K562 (cell line): ENCODE measurements around the gene UVRAG. TPM values are rescaled to one million over a fixed set of nuclear protein-coding genes. Genes with fewer than 3 reads are reported as not detected.

Experiments
- GTF2E2 ChIP-seq: fragments of 200-800 bp; sonication (Bioruptor generic); IDR thresholded peaks from 2 replicates; pipeline ENCODE4 v1.6.1; 2016; ENCODE audit warnings: missing genetic modification characterization, missing compliant biosample characterization
- KLF16 ChIP-seq: IDR thresholded peaks from 2 replicates; pipeline ENCODE4 v1.6.1; 2016; ENCODE audit warnings: antibody characterized with exemption
- RBM15 ChIP-seq: fragments of 200-400 bp; formaldehyde crosslinking; IDR thresholded peaks from 2 replicates; pipeline ENCODE4 v1.6.1; 2018; ENCODE audit warnings: mild to moderate bottlenecking, low read length, moderate library complexity; ENCODE audit not compliant: insufficient read depth
- ZNF212 ChIP-seq: fragments of 450-650 bp; formaldehyde crosslinking; IDR thresholded peaks from 2 replicates; pipeline ENCODE4 v1.4.0; 2020; ENCODE audit warnings: mild to moderate bottlenecking
- ZNF263 ChIP-seq: sonication (generic); formaldehyde crosslinking; IDR thresholded peaks from 2 replicates; pipeline ENCODE4 v1.8.0; 2022; ENCODE audit warnings: mild to moderate bottlenecking, missing genetic modification reagents, borderline replicate concordance
- ZNF586 ChIP-seq: fragments of 450-650 bp; formaldehyde crosslinking; conservative IDR thresholded peaks from 2 replicates; pipeline ENCODE4 v1.4.0; 2020; ENCODE audit warnings: mild to moderate bottlenecking, moderate library complexity
- ZNF830 ChIP-seq: fragments of 250-450 bp; sonication (Bioruptor Pico); IDR thresholded peaks from 2 replicates; pipeline ENCODE4 v1.5.0; 2021; ENCODE audit warnings: mild to moderate bottlenecking
- polyA plus RNA-seq, 8 experiments: library from polyadenylated mRNA; depleted of rRNA in 4 of 8; stranded (reverse) in 5 of 8; unstranded in 3 of 8; fragments of >200 nt; fragmentation: Nextera tagmentation in 2 of 8; fragmentation: Illumina TruSeq in 1 of 8; extraction: Ambion mirVana in 2 of 8; extraction: Trizol in 1 of 8; gene quantifications; 2 replicates each; pipeline versions ENCODE4 v1.2.1 to v1.2.3, GENCODE V29; 2011 to 2014; ENCODE audit warnings: inconsistent platforms in 1 of 8, missing spikeins in 1 of 8
- total RNA-seq, 7 experiments: library from RNA; depleted of rRNA in 6 of 7; stranded (reverse); fragments of >200 nt in 6 of 7; fragmentation: Illumina TruSeq in 2 of 7; extraction: Trizol in 2 of 7; gene quantifications; 2 replicates each; pipeline versions ENCODE4 v1.2.1 to v1.2.3, GENCODE V29; 2011 to 2021; ENCODE audit warnings: low replicate concordance in 1 of 7
- TF ChIP-seq, protein P1 (sequence below): fragments of 450-650 bp; IDR thresholded peaks from 2 replicates; pipeline ENCODE4 v1.6.1; 2017; ENCODE audit warnings: antibody characterized with exemption, mild to moderate bottlenecking
- TF ChIP-seq, protein P2 (sequence below): sonication (generic); formaldehyde crosslinking; IDR thresholded peaks from 2 replicates; pipeline ENCODE4 v1.5.0; 2020; ENCODE audit warnings: missing genetic modification reagents
- TF ChIP-seq, protein P3 (sequence below): sonication (generic); formaldehyde crosslinking; IDR thresholded peaks from 2 replicates; pipeline ENCODE4 v1.8.0; 2022; ENCODE audit warnings: mild to moderate bottlenecking, missing genetic modification reagents, borderline replicate concordance
- TF ChIP-seq, protein P4 (sequence below): fragments of 250-450 bp; sonication (Bioruptor Pico); IDR thresholded peaks from 2 replicates; pipeline ENCODE4 v1.5.0; 2021

Gene UVRAG
- total and polyA plus RNA-seq, 9 of the 15 experiments (the other 6 are each of a cell fraction or from before 2014, with no cell fraction given) = 3.1 to 17.8 (median 12.4) TPM

DNA sequence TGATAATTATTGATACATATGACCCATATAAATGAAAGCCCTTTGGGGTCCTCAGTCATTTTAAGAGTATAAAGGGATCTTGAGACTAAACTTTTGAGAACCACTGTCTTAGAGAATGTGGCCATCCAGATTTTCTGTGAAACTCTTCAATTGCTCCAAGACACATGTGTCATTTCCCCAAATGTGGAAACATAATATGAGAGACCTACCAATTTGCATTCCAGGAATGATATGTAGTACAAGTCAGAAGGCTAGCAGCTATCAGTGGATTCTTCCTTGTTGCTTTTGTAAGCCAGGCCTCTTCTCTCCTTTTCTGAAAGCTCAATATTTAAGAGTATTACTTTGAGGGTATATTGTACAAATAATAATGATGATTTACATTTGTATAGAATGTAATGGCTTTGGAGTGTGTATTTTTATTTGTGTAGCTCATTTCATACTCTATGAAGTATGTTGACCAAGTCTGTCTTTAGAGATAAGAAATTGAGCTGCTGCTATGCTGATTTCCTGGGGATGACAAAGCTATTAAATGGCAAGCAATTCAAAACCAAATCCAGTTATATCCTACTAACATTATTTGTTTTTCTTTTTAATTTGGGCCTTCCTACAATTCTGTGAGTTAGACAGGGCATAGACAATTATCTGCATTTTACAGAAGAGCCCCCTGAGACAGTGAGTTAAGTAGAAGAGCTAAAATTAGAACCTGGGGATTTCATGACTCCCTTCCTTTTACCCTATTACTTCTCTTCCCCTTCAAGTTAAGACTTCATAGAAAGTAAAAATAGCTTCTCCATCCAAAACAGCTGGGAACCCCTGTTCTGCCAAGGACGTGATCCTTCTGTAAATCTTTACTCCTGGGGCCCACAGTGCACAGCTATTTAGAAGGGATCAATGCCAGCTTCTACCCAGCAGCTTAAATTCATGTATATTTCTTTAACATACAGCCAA lies 259.4 kb downstream of the UVRAG start (continued):
- TF ChIP-seq, protein P1, sequence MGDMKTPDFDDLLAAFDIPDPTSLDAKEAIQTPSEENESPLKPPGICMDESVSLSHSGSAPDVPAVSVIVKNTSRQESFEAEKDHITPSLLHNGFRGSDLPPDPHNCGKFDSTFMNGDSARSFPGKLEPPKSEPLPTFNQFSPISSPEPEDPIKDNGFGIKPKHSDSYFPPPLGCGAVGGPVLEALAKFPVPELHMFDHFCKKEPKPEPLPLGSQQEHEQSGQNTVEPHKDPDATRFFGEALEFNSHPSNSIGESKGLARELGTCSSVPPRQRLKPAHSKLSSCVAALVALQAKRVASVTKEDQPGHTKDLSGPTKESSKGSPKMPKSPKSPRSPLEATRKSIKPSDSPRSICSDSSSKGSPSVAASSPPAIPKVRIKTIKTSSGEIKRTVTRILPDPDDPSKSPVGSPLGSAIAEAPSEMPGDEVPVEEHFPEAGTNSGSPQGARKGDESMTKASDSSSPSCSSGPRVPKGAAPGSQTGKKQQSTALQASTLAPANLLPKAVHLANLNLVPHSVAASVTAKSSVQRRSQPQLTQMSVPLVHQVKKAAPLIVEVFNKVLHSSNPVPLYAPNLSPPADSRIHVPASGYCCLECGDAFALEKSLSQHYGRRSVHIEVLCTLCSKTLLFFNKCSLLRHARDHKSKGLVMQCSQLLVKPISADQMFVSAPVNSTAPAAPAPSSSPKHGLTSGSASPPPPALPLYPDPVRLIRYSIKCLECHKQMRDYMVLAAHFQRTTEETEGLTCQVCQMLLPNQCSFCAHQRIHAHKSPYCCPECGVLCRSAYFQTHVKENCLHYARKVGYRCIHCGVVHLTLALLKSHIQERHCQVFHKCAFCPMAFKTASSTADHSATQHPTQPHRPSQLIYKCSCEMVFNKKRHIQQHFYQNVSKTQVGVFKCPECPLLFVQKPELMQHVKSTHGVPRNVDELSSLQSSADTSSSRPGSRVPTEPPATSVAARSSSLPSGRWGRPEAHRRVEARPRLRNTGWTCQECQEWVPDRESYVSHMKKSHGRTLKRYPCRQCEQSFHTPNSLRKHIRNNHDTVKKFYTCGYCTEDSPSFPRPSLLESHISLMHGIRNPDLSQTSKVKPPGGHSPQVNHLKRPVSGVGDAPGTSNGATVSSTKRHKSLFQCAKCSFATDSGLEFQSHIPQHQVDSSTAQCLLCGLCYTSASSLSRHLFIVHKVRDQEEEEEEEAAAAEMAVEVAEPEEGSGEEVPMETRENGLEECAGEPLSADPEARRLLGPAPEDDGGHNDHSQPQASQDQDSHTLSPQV = no peak
- TF ChIP-seq ZNF830 (CRISPR knock-in tag) (no peak), ZNF586 (CRISPR knock-in tag) (no peak), ZNF263 (no peak), ZNF212 (CRISPR knock-in tag) (no peak), RBM15 (no peak), GTF2E2 (tag) (0 out of 2 replicates have a peak, but pooled peaks have one; percentile 32), KLF16 (0 out of 2 replicates have a peak, but pooled peaks have one; percentile 8)
- TF ChIP-seq, protein P2, sequence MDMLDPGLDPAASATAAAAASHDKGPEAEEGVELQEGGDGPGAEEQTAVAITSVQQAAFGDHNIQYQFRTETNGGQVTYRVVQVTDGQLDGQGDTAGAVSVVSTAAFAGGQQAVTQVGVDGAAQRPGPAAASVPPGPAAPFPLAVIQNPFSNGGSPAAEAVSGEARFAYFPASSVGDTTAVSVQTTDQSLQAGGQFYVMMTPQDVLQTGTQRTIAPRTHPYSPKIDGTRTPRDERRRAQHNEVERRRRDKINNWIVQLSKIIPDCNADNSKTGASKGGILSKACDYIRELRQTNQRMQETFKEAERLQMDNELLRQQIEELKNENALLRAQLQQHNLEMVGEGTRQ (CRISPR knock-in tag) = no peak
- TF ChIP-seq, protein P3, sequence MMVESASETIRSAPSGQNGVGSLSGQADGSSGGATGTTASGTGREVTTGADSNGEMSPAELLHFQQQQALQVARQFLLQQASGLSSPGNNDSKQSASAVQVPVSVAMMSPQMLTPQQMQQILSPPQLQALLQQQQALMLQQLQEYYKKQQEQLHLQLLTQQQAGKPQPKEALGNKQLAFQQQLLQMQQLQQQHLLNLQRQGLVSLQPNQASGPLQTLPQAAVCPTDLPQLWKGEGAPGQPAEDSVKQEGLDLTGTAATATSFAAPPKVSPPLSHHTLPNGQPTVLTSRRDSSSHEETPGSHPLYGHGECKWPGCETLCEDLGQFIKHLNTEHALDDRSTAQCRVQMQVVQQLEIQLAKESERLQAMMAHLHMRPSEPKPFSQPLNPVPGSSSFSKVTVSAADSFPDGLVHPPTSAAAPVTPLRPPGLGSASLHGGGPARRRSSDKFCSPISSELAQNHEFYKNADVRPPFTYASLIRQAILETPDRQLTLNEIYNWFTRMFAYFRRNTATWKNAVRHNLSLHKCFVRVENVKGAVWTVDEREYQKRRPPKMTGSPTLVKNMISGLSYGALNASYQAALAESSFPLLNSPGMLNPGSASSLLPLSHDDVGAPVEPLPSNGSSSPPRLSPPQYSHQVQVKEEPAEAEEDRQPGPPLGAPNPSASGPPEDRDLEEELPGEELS (CRISPR knock-in tag) = no peak
- TF ChIP-seq, protein P4, sequence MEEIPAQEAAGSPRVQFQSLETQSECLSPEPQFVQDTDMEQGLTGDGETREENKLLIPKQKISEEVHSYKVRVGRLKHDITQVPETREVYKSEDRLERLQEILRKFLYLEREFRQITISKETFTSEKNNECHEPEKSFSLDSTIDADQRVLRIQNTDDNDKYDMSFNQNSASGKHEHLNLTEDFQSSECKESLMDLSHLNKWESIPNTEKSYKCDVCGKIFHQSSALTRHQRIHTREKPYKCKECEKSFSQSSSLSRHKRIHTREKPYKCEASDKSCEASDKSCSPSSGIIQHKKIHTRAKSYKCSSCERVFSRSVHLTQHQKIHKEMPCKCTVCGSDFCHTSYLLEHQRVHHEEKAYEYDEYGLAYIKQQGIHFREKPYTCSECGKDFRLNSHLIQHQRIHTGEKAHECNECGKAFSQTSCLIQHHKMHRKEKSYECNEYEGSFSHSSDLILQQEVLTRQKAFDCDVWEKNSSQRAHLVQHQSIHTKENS = no peak
